ENCODE results near the gene KRT36.

The KRT36 gene

DNA sequence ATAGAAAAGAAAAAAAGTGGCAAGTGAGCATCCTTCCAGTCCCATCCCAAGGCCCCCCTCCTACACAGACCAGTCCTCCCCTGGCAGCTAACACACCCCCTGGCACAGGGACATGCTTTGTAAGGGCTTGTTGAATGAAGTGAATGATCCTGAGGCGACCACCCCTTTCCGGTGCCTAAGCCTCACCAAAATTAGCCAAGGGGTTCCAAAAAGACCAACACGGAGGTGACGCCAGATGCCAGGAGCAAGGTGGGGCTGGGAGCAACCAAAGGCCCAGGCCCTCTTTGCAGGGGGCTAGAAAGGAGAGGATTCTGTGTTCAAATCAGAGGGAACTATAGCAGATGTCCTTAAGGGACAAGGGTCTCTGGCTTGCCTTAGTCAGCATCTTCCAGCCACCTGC, 14.3 kb downstream of the KRT36 start:
- no peak for DNase-seq

DNA sequence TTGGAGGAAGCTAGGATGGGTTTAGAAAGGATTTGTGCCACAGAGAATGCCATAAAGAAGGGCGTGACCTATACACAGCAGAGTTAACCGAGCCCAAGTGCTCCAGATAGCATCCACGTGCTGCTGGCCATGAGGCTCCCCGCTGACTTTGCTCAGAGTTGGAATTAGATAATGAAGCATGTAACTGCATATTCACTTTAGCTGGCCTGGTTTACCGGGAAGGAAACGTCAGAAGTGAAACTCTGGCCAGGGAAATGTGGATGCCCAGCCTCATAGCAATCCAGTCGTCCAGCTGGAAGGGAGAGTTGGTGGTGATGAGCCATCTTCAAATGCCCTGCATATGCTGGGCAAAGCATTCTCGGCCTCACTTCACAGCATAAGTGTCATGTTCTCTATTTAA, 14.8 kb downstream of the KRT36 start:
- no peak for DNase-seq

DNA sequence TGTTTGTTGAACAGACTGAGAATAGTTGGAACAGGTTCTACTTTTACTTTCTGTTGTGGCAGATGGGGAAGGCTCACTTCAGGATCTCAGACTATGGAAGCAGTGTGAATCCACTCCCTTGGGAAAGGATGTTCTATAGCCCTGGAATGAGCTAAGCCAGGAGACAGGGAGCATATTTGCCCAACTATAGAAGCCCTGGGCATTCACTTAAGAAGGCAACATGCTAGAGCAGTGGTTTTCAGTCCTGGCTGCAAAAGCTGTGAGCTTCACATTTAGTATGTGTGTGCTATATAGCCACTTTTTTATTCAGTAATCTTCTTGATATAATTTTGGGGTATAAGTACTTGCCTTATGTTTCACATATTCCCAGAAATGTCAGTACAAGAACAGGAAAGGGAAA, 21.4 kb downstream of the KRT36 start:
- no peak for DNase-seq

DNA sequence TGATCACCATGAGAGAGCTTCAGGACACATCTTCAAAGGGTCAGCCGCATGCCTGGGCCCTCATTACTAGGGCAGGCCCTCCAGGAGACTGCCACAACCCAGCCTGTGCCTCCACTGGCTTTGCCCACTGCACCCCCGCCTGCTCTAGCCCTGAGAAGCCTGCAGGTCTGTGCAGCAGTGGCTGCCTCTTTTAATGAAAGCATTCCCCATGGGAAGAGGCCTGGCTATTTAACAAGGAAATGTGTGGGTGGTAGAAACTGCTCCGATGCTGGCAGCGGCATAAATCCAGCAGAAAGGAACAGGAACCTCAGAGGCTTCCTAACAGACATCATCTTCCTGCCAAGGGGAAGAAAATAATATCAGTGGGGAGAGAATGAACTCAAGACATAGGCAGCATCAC, 22.1 kb downstream of the KRT36 start:
- no peak for DNase-seq

DNA sequence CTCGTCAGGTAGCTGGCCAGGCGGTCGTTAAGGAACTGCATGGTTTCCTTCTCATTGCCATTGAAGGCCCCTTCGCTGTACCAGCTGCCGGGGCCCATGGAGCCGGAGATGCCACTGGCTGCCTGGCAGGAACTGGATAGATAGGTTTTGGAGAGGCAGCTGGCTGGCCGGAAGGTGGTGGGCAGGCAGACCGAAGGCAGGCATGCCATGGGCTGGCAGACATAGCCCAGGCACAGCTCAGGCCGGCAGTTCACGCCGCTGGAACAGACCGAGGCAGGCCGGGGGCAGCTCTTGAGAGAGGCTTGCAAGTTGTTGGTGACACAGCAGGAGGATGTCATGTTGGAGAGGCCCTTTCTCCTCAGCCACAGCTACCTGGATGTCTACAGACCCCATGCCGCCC, 22.7 kb downstream of the KRT36 start, which contains the start of gene KRT32:
TSS of gene KRT32 (minus strand) at position 399 of the 400 bp plus-strand sequence. CDS start at position 338, 61 bp downstream.
- no peak for DNase-seq

DNA sequence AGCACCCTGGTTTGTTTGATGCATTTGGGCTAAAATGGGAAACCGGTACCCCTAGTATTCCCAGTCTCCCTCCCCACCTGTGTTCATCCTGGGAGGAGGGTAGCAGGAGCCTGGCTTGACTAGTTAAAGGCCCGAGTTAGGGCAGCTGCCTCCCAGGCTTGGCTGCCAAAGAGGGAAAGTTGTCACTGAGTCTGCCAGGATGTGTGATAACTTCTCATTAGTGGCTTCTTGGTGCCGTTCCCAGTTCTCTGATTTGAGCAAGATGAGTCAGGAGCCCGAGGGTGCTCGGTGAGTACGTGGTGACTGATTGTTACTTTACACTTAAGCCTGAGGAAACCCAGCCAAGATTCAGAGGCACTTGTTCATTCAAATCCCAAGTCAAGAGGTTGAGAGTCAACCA, 25.0 kb downstream of the KRT36 start:
- no peak for DNase-seq

DNA sequence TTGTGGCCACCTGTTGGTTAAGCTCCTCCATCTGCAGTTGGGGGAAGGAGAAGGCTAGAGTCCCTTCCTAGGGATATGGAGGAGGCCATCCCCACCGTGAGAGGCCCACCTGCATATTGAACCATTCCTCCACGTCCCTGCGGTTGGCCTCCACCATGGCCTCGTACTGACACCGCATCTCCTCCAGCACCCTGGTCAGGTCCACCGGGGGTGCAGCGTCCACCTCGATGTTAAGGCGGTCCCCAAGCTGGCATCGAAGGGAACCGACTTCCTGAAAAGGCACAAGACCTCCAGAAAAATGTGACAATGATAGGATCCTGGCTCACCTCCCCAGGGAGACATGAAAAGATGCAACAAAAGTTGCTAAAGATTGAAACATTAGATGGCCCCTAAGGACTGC, 25.5 kb downstream of the KRT36 start:
- no peak for DNase-seq

DNA sequence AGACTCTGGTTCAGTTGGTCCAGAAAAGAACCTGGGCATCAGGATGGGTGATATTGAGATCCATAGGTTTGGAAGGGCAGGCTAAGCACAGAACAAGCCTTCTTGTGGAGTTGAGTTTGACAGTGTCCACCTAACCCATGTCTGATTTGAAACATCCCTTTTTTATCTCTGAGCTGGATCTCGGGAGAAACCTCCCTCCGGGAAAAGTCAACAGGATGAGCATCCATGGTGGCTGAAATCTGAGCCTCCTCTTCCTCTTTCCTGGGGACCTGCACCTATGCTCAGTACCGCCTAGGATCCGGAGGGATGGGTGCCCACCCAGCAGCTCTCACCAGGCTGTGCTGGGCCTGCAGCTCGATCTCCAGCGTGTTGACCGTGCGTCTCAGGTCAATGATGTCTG, 26.0 kb downstream of the KRT36 start:
- DNase-seq, result no peak

DNA sequence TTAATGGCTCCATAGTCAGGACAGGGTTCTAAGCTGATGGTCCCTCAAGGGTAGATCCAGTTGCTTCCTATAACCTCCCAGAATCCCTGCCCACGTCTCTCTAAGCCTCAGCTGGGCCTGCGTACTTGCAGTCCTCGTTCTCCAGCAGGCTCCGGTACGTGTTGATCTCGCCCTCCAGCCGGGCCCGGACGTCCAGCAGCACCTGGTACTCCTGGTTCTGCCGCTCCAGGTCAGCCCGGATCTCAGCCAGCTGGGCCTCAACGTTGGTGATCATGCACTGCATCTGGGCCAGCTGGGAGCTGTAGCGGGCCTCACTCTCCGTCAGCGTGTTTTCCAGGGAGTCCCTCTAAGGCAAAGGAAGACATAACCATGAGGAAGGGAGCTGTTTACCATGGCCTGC, 27.0 kb downstream of the KRT36 start:
- no peak for DNase-seq

DNA sequence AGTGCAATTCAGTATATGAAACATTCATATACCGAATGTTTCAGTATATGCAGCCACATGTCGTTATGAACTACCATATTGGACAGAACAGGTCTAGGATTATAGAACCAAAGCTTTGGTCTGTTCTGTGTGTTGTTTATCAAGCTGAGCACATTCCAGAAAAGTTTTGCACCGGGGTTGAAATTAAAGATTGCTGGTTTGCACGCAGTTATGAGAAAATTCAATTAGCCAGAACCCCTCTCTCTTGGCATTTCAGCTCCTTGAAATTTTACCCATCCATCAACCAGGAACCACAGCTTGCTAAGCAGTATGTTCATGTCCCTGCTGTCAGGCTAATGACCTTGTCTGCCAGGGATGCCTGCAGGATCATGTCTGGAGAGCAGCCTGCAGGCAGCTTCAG, 32.0 kb downstream of the KRT36 start:
- DNase-seq, result no peak

DNA sequence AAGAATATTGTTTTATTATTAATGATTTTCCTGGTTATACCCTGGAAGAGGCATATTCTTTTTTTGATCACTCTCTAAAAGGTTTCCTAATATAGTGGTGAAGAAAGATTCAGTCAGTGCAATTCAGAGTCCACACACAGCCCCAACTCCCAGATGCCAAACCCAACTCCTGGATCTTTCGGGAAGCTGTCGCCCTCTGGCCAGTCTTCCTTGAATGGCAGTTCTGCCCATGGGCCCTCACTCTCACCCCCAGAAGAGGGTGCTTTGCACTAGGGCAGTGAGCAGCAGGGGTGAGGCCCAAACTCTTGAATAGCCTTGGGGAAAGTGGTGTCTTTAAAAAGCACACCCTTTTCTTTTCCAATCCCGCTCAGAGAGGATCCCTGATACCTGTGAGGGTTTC, 33.5 kb downstream of the KRT36 start:
- no peak for DNase-seq

DNA sequence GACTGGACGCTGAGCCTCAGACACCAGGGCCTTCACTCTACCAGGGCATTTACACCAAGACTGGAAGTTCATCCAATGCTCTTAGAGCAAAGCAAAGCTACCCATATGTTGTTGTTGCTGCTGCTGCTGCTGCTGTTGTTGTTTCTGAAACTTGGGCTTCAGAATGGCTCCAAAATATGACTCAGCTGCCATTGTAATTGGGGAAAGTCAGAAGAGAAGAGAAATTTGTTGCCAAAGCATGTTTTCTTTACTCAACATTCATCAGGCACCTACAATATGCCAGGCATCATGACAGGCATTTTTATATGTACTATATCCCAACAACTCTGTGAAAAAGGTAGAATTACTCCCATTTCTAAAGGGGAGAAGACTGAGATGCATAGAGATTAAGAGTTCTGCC, 34.5 kb downstream of the KRT36 start:
- no peak for DNase-seq

DNA sequence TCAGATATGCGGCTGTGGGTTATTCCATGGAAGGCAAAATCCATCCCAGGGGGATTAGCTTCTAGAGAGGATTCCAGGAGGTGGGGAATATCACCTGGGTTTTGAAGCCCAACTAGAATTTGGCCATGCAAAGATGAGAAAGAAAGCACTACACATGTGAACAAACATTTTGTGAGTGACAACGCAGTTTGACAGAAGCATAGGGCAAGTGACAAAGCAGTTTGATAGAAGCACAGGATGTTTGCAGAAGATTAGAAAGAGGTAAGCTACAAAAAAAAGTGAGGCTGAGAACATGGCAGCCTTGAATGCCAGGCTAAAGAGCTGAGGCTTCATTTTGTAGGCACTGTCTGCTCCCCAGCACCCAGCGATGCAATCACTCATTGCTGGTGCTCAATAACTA, 36.6 kb downstream of the KRT36 start:
- DNase-seq, result no peak

DNA sequence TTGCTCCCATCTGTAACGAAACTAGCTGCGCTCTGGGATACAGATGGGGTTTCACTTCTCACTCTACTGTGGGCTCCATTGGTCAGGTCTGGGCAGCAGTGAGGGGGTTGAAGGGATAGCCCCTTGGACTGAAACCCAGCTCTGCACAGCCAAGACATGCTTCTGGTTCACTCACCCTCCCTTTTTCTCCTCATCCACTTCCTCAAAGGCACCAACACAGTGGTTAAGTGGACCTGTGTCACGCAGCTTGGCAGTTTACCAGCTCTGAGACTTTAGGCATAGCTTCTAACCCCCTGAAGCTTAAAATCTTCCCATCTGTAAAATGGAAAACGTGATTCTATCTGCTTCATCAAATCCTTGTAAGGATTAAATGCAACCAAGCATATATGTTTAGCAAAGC, 37.4 kb downstream of the KRT36 start:
- DNase-seq, result no peak

DNA sequence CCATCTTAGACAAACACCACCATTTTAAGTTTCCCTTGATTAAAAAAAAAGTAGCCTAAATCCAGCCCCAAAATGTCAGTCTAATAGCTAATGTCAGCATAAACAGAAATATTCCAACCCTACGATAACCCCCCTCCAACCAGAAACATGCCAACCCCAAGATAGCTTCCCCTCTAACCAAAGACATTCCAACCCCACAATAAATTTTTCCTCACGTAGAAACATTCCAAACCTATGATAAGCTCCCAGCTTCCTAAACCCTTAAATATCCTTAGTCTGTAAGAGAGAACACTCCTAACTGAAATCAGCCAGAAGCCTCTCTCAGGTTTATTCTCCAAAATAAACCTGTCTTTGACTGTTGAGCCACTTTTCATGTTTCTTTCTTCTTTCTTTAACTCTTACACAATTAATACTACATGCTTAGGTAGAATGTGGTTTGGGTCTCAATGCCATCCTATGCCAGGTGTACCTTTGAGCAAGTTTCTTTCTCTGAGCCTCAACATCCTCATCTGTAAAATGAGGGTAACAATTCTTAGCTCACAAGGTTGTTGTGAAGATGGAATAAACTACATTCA, 38.5 kb downstream of the KRT36 start:
- DNase-seq, result no peak

DNA sequence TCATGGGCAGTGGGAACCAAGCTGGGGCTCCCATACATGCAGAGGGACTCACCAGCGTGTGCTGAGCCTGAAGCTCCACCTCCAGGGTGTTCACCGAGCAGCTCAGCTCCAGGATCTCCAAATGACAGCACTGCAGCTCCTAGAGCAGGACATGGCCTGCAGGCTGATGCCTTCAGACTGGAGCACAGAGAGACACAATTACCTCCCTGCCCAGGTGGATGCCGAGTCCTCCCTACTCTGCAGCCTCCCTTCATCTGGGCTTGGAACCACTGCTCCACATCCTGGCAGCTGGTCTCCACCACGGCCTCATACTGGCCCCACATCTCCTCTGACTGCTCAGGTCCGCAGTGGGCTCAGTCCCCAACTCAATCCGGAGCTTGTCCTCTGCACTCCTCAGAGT, 40.7 kb downstream of the KRT36 start:
- DNase-seq, result no peak

DNA sequence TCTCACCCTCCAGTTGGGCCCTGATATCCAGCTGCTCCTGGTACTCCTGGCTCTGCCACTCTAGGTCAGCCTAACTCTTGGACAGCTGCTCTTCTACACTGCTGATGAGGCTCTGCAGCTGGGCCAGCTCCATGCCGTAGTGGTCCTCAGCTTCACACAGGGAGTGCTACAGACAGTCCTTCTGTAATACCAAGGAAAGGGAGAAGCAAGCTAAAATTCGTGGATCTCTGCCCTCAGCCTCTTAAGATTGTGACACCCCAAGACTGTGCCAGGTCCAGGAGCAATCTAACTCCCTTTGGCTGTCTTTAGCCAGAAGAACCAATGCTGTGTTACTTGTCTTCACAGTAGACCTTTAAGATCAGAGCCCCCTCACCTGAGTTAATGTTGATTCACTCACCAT, 41.2 kb downstream of the KRT36 start:
- DNase-seq, result no peak

DNA sequence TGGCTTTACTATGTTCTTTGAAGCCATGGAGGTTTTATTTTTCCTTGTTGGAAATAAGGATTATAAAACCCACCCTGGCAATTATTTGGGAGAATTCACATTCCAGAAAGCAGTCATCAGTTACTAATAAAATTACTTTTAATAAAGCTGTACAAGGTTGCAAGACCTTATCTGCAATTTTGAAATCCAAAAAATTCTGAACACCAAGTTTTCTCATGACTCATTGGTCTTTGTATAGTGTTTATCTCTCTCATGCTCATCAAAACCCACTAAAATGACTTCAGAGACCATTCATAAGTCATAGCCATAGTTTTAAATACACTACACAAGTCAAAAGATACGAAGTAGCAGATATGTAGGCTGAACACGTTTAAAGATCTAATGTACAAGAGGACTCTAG, 42.9 kb downstream of the KRT36 start:
- DNase-seq, result no peak

DNA sequence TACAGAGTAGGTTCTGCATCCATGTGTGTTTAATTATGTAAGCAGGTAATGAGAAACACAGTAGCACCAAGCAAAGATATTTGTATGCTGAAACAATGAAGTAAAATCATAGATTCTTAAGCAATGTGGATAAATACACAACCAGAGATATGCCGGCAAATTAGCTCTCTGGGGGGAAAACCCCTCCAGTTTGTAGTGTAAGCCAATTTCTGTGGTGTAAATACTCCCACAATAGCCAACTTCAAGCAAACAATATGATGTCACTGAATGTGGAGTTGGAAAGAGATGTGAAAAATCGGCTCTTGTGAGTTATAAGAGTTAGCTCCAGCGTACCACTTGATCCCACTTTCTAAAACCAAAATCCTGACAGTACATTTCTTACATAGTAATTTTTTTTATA, 45.1 kb downstream of the KRT36 start:
- DNase-seq, result no peak

DNA sequence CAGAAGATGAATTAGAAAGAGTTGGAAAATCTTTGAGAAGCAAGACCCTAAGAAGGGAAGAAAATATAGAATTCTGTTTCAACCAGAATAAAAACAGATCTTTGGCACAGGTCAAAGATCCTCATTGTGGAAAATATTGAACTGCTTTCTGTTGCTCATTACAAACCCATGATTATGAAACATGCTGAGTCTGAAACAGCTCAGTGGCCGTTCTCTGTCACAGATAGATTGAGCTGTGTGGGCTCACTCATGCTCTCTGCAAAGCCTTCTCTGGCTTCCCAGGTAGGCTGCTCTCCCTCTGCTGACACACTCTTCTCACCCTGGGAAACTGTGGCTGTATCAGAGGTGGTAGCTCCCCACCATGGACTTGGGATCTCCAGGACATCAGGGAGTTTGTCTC, 45.5 kb downstream of the KRT36 start:
- no peak for DNase-seq

DNA sequence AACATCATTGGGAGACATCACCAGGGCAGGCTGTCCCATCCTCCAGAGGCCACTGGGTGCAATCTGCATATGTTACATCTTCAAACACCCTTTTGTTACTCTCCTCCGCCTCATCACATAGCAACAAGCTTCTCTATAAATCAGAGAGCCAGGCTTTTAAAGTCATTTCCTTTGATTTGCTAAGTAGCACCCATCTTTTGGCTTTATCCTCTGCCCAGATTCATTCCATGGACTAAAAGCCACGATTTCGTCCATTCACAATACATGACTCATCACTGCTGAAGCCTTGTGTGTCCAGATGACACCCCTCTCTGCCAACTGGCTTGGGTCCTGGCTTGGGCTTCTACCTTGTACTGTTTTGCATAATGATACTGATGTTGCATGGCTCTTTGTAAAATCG, 47.0 kb downstream of the KRT36 start:
- DNase-seq, result no peak

DNA sequence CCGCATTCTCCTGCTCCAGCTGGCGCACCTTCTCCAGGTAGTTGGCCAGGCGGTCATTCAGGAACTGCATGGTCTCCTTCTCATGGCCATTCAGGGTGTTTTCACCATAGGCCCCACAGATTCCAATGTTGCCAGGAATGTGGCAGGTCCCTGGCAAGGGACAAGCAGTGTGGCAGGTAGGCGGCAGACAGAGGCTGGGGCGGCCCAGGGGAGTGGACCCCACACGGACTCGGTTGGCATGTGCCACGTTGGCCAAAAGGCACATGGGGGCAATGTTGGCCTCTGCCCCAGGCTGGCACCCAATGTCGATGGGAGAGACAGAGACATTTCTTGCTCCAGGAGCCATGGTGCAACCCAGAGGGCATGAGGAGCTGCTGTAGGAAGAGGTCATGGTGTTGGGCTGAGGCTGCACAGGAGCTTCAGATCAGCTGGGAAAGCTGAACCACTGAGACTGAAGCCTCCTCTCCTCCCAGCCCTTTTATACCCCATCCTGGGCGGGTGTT, 49.1 kb downstream of the KRT36 start, which contains the start of gene KRT38:
TSS of gene KRT38 (minus strand) at position 453 of the 503 bp plus-strand sequence. CDS start at position 391, 62 bp downstream.
- no peak for DNase-seq

DNA sequence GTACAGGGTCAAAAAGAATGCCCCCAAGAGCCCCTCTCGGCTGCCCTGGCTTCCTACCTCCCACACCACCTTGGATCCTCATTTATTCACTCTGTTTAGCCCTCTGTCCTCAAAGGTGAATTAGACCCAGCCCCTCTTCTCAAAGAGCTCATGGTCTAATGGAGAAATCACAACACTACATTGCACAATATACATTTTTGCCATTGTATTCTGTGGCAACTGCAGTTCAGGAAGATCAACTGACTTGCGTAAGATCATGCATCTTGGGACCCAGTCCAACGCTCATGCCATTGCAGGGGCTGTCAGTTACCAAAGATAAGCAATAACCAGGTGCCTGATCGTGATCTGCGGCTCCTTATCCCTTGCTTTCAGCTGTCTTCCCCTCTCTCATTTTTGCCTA, 50.3 kb downstream of the KRT36 start:
- DNase-seq, result no peak

DNA sequence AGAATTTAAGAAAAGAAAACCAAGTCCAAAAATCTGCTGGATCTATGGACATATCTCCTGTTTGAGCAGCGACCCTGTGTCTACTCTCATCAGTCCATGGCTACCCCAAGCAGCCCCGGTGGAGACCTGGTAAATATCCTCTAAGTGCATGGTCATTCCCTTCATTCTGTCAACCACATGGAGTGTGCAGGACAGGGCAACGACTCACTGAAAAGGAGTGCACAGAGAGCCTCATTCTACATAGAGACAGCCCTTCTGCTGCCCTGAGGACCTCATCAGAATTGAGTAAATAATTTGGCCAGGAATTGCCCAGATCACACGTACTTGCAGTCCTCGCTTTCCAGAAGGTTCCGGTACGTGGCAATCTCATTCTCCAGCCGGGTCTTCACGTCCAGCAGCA, 51.9 kb downstream of the KRT36 start:
- no peak for DNase-seq

DNA sequence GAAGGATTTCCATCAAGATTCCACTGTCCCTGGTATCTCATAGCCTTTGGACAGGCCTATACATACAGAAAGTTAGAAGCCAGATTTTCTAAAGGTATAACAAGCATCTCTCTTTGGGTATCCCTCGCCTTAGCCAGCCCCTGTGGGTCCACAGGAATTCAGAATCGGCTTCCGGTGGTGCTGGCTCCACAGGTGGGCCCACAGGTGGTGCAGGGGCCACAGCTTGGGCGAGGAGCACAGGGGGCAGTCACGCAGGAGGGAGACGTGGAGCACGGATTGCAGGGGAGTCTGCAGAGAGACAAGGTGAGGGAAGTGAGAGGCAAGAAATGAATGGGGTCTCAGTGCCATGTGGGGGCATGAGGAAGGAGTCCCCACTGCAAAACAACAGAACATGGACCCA, 52.5 kb downstream of the KRT36 start:
- no peak for DNase-seq

All from stimulated activated CD4-positive, alpha-beta T cell treated with anti-CD3 and anti-CD28 coated beads, Interleukin-15, amount 100 ng/mL, for 24 hours (primary cell).